GM19099 (cell line): Measurements from ENCODE around the gene KHNYN.

Experiments used
- POLR2A ChIP-seq: IDR thresholded peaks from 3 replicates; pipeline ENCODE4 v1.6.1; 2011; ENCODE audit warnings: low read depth; ENCODE audit not compliant: insufficient read length; ENCODE audit errors: extremely low read depth

Gene KHNYN

DNA sequence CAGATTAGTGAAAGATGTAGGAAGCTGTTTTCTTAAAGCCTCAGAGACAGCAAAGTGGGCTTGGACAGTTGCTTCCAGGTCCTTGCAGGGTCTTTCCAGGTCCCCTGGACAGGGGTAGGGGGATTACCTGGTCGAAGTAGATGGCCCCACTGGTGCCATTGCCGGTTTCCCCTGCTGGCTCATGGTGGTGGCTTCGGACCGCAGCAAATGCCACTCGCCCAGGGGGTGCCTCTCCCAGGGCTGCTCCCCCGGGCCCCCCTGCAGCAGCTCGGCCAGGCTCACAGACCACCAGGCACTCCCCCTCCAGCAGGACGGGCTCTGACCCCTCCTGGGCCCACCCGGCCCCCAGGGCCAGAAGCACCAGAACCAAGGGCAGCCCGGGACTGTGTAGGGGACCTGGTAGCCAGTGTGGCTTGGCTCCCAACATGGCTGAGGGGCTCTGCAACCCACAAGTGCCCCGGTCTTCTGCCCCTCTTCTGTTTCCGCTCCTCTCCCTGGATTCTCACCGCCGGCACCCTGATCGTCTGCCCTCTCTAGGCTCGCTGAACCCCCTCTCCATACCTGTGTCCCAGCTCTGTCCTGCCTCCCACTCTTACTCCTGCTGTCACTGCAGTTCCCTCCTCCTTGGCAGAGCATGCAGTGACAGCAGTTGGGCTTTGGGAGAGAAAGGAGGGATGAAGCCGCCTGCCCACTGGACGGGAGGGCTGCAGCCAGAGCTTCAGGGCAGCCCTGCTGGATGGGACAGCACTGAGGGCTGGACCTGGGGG, 943 bp upstream of the KHNYN start:
- no peak for TF ChIP-seq POLR2A

- TF ChIP-seq POLR2A: no peak
Measured at GRCh38 chr14:24430143-24430681, 458 bp downstream of the KHNYN start.

DNA sequence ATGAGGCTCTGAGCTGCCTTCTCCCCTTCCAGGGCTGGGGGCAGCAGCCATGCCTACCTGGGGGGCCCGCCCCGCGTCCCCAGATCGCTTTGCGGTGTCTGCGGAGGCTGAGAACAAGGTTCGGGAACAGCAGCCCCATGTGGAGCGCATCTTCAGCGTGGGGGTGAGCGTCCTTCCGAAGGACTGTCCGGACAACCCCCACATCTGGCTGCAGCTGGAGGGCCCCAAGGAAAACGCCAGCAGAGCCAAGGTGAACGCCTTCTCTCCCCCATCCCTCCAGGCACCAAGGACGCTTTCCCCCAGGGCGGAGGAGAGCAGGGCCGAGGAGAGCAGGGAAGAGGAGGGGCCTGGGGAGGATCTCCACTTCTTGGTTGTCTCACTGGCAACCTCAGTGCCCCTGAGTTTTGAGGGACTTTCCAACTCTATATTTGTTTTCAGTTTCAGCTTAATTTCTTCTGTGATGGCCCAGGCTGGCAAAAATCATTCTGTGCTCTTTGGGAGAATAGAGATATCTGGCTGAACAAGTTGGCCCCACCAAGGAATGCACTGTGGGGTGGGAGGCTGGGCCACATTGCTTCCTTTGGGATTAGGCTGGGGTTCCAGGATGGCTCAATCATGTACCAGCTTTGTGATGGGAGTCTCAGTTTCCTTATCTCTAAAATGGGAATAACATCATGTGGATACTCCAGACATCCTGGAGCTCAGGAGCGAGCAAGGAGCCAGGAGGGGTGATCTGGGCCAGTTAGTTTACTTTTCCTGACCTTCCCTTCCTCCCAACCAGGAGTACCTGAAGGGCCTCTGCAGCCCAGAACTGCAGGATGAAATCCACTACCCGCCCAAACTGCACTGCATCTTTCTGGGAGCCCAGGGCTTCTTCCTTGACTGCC, 1.2 kb downstream of the KHNYN start:
- peak; percentile 51 for TF ChIP-seq POLR2A

GRCh38 chr14:24431569-24432258, 2.0 kb downstream of the KHNYN start:
- TF ChIP-seq POLR2A: peak; percentile 20

- TF ChIP-seq POLR2A: no peak
Measured at GRCh38 chr14:24432259-24433131, 2.7 kb downstream of the KHNYN start.

GRCh38 chr14:24434036-24434435, 4.3 kb downstream of the KHNYN start:
- TF ChIP-seq POLR2A: no peak

DNA sequence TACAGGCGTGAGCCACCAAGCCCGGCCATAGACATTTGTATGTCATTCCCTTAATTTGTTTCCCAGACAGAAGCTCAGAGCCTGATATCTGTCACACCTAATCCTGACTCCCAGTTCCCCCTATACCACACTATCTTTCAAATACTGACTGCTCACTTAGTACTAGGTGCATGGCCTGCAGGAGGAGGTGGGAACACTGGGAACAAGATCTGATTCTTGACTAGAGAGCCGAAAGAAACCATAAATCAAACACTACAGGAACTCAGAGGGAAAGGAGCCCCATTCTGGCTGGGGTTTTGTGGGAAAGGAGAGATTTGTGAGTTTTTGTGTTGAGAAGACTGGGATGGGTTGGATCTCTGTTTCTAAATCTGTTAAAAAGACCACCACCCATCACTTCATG, 4.9 kb downstream of the KHNYN start:
- no peak for TF ChIP-seq POLR2A

- TF ChIP-seq POLR2A: no peak
Measured at GRCh38 chr14:24435192-24435810, 5.5 kb downstream of the KHNYN start.

DNA sequence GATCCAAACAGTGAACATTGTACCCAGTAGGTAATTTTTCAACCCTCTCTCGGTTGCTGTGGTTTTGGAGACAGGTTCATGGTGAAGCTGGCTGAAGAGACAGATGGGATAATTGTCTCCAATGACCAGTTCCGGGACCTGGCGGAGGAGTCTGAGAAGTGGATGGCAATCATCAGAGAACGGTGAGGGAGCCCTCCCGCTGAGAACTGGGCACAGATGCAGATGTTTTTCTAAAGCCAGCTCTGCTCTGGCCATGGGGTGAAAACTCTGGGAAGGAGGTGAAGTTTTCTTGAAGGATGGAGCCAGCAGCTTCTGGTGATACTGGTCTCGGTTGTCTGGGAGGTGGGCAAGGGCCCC, 6.2 kb downstream of the KHNYN start:
- TF ChIP-seq POLR2A: no peak

GRCh38 chr14:24436355-24437019, 6.7 kb downstream of the KHNYN start:
- TF ChIP-seq POLR2A: no peak

- no peak for TF ChIP-seq POLR2A
Measured at GRCh38 chr14:24437020-24437735, 7.4 kb downstream of the KHNYN start.

- no peak for TF ChIP-seq POLR2A
Measured at GRCh38 chr14:24437736-24438067, 7.9 kb downstream of the KHNYN start.
